HG02938 (cell line): ENCODE measurements around the gene SLC2A14.

Experiments
- ATAC-seq: cut with Tn5 transposase; IDR thresholded peaks from one replicate; pipeline ENCODE4 v1.9.1; 2021; ENCODE audit warnings: mild to moderate bottlenecking, moderate library complexity; ENCODE audit not compliant: unreplicated experiment

The SLC2A14 gene

DNA sequence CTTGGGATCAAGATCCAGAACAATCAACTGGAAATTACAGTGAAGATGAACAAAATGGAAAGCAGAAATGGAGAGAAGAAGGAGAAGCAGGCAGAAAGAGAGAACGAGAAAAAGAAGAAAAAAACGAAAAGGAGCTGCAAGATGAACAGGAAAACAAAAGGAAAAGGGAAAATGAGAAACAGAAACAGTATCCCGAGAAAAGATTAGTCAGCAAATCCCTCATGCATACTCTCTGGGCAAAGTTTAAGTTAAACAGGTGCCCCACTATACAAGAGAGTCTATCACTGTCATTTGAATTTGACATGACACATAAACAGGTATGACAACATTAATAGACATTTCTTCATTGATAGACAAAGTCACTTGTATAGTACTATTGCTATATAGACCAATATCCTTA lies 102.7 kb downstream of the SLC2A14 start:
- ATAC-seq: no peak
